Measurements from ENCODE around the gene CTBP2. TPM values are rescaled to one million over a fixed set of nuclear protein-coding genes. Genes with fewer than 3 reads are reported as not detected.

The CTBP2 gene
- total RNA-seq, 1 experiment from 2014 or later = 77.8 TPM

GRCh38 chr10:125105155-125105554 is 55.2 kb downstream of the CTBP2 start:
- Histone ChIP-seq H3K4me1 (ENCODE audit: insufficient read depth, low read length, poor library complexity, severe bottlenecking) (peaks cover 29% of the 10 kb centered on the region), H3K27me3 (replicated peaks; ENCODE audit: insufficient read depth, low read depth, low read length, poor library complexity) (no peaks in the 10 kb centered on the region), H3K36me3 (ENCODE audit: insufficient read depth, low read length, poor library complexity, severe bottlenecking) (peaks cover 27% of the 10 kb centered on the region), H3K4me3 (ENCODE audit: low read depth, low read length, poor library complexity, severe bottlenecking) (no peak overlapping the region), H3K27ac (ENCODE audit: low read depth, low read length, poor library complexity, severe bottlenecking) (no peak overlapping the region), H3K9me3 (ENCODE audit: low read depth, low read length, poor library complexity, severe bottlenecking) (no peaks in the 10 kb centered on the region)
- TF ChIP-seq, protein P1, sequence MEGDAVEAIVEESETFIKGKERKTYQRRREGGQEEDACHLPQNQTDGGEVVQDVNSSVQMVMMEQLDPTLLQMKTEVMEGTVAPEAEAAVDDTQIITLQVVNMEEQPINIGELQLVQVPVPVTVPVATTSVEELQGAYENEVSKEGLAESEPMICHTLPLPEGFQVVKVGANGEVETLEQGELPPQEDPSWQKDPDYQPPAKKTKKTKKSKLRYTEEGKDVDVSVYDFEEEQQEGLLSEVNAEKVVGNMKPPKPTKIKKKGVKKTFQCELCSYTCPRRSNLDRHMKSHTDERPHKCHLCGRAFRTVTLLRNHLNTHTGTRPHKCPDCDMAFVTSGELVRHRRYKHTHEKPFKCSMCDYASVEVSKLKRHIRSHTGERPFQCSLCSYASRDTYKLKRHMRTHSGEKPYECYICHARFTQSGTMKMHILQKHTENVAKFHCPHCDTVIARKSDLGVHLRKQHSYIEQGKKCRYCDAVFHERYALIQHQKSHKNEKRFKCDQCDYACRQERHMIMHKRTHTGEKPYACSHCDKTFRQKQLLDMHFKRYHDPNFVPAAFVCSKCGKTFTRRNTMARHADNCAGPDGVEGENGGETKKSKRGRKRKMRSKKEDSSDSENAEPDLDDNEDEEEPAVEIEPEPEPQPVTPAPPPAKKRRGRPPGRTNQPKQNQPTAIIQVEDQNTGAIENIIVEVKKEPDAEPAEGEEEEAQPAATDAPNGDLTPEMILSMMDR (conservative IDR thresholded peaks at IDR 0.05; ENCODE audit: low read depth, low read length) = no peak
- TF ChIP-seq EZH2 (IDR thresholded peaks at IDR 0.05; ENCODE audit: borderline replicate concordance, low read depth, low read length, poor library complexity, severe bottlenecking) = no peak
- no peak for DNase-seq (ENCODE audit: low spot score)
- POLR2A ChIA-PET (ENCODE audit: low non-redundant PET) = no interaction called here
- CTCF ChIA-PET = no interaction called here
- intact Hi-C loops (cut with micrococcal nuclease; ENCODE audit: unreplicated experiment) = no loop called here
- no TSS peak for BruUV-seq (replicated peaks)

DNA sequence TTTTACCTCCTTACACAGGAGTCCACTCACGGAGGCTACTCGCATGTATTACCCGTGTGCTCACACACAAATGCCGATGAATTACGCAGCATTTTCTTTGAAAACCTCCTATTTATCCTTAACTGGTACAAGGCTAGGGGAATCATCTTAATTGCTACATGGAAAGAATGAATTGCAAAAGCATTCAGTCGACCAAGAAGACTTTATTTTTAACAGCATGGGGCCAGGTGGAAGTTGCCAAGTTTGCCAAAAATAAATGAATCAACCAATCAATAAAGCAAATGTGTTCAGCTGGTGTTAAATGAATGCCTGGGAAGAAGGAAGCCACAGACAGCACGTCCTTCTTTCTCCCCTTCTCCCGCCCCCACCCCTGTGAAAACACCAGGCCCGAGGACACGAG is 55.8 kb downstream of the CTBP2 start:
- Histone ChIP-seq H3K36me3 (ENCODE audit: insufficient read depth, low read length, poor library complexity, severe bottlenecking) (peaks cover 27% of the 10 kb centered on the region), H3K9me3 (ENCODE audit: low read depth, low read length, poor library complexity, severe bottlenecking) (no peaks in the 10 kb centered on the region), H3K4me3 (ENCODE audit: low read depth, low read length, poor library complexity, severe bottlenecking) (no peak overlapping the region), H3K27ac (ENCODE audit: low read depth, low read length, poor library complexity, severe bottlenecking) (no peak overlapping the region), H3K4me1 (ENCODE audit: insufficient read depth, low read length, poor library complexity, severe bottlenecking) (peaks cover 29% of the 10 kb centered on the region), H3K27me3 (replicated peaks; ENCODE audit: insufficient read depth, low read depth, low read length, poor library complexity) (no peaks in the 10 kb centered on the region)
- TF ChIP-seq, protein P1 (conservative IDR thresholded peaks at IDR 0.05; ENCODE audit: low read depth, low read length) = no peak
- TF ChIP-seq EZH2 (IDR thresholded peaks at IDR 0.05; ENCODE audit: borderline replicate concordance, low read depth, low read length, poor library complexity, severe bottlenecking) = no peak
- ChIA-PET CTCF (no interaction called here), POLR2A (ENCODE audit: low non-redundant PET) (no interaction called here)
- no peak for DNase-seq (ENCODE audit: low spot score)
- intact Hi-C loops (cut with micrococcal nuclease; ENCODE audit: unreplicated experiment) = no loop called here
- no TSS peak for BruUV-seq (replicated peaks)

DNA sequence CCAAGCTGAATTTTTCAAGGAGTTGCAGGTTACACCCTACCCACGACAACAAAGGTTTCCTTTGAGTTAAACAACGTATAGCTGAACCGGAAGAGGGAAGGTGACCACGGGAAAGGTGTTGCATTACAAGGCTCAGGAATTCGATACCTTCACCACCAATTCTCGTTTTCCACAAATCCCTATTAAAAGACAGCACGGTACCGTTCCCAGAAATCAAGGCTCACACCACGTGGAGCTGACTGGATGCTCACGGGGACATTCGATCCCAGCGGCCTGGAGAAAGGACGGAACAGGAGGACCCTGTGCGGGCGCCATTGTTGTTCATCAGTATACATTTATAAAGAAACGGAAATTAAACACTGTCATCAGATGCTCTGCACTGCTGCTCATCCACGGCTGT is 56.4 kb downstream of the CTBP2 start:
- Histone ChIP-seq H3K27ac (ENCODE audit: low read depth, low read length, poor library complexity, severe bottlenecking) (no peak overlapping the region), H3K36me3 (ENCODE audit: insufficient read depth, low read length, poor library complexity, severe bottlenecking) (peaks cover 22% of the 10 kb centered on the region), H3K9me3 (ENCODE audit: low read depth, low read length, poor library complexity, severe bottlenecking) (no peaks in the 10 kb centered on the region), H3K4me3 (ENCODE audit: low read depth, low read length, poor library complexity, severe bottlenecking) (no peak overlapping the region), H3K27me3 (replicated peaks; ENCODE audit: insufficient read depth, low read depth, low read length, poor library complexity) (no peaks in the 10 kb centered on the region), H3K4me1 (ENCODE audit: insufficient read depth, low read length, poor library complexity, severe bottlenecking) (peaks cover 29% of the 10 kb centered on the region)
- no TSS peak for BruUV-seq (replicated peaks)
- ChIA-PET POLR2A (ENCODE audit: low non-redundant PET) (no interaction called here), CTCF (no interaction called here)
- intact Hi-C loops (cut with micrococcal nuclease; ENCODE audit: unreplicated experiment) = loop anchor here (2.0 kb wide), 1 partner anchor 39 kb away; no protein-coding TSS in a partner anchor
- no peak for DNase-seq (ENCODE audit: low spot score)
- TF ChIP-seq EZH2 (IDR thresholded peaks at IDR 0.05; ENCODE audit: borderline replicate concordance, low read depth, low read length, poor library complexity, severe bottlenecking) = no peak
- TF ChIP-seq, protein P1 (conservative IDR thresholded peaks at IDR 0.05; ENCODE audit: low read depth, low read length) = no peak
